GM18499 (cell line): Measurements from ENCODE around the gene CDK13.
"Not testable (repeated sequence)": the region's sequence is repeated elsewhere in the genome, so short reads cannot be mapped to it uniquely, and the experiment has no call there.

ENCODE experiments used
- ATAC-seq: cut with Tn5 transposase; IDR thresholded peaks from one replicate; pipeline ENCODE4 v1.9.1; 2021; ENCODE audit warnings: moderate number of reproducible peaks; ENCODE audit not compliant: insufficient read depth, unreplicated experiment

The CDK13 gene

DNA sequence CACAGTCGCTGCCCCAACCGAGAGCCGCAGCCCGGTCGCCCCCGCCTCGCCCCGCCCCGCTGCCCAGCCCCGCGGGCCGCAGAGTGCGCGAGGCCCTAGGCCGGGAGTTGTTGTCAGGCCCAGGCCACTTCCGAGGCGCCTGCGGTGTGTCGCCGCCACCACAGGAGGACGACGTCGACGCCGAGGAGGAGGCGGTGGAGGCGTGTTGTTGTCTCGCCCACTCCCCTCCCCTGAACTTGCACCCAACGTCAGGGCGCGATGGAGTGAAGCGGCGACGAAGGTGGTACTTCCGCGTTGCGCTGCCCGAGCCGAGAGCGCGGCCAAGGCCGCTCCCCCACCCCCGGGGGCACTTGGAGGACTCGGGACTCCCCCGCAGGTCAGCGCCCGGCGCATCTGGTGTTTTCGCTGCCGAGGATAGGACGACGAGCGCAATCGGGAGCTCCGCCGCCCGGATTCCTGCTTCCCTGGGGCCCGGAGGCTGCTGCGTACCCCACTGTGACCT, at the start of gene CDK13:
Gene CDK13, plus strand, starts transcription at position 286 of the 502 bp plus-strand sequence. CDS start 386 bp downstream, outside the sequence.
- ATAC-seq, result peak; percentile 21

DNA sequence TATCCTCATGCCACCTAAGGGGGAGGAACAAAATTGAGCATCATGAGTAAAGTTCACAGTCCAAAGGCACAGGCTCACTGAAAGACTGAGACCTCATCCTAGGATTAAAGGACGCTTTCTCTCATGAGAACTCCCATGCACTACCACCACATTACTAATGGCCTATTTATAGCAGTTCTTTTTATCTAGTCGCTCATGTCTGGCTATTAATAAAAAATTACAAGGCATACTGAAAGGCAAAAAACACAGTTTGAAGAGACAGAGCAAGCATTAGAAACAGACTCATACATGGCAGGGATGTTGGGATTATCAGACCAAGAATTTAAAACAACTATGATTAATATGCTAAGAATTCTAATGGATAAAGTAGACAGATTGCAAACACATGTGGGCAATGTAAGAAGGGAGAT, 46.0 kb upstream of the CDK13 start:
- no peak for ATAC-seq

DNA sequence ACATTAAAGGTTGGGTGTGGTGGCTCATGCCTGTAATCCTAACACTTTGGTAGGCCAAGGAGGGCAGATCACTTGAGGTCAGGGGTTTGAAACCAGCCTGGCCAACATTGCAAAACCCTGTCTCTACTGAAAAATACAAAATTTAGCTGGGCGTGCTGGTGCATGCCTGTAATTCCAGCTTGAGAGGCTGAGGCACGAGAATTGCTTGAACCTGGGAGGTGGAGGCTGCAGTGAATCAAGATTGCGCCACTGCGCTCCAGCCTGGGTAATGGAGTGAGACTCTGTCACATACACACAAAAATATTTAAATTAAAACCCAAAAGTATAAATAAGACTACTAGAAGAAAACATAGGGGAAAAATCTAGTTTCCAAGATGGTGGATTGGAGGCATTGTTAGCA, 41.9 kb upstream of the CDK13 start:
- ATAC-seq, result no peak

DNA sequence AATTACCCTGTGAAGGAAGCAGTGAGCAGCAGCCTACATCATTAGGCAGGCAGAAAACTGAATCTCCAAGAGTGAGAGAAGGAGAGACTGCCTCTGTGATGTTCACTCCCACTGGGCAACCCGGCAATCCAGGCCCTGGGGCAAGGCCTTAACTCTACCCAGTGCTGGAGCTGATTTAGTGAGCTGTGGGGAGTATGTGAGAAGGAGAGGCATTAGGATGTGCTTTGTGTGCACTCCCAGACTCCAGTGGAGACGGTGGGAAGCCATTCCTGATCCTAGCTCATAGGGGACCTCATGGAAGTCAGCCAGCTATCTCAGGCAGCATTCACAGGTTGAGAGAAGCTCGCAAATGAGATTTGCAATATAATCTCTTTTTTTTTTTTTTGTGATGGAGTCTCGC, 41.1 kb upstream of the CDK13 start:
- ATAC-seq, result no peak

DNA sequence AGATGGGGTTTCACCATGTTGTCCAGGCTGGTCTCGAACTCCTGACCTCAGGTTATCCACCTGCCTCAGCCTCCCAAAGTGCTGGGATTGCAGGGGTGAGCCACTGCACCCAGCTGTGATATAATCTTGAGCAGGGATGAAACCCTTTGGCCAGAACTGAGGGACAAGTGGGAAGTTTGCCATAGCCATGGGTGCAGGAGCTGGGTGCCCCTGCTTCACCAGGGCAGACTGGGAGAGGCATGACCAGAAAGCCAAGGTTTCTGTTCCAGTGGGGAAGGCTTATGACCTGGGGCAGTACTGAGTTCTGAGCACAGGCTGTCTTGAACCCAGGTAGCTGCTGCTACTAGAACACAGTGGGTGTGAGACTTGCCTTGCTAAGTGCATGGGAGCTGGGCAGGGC, 40.5 kb upstream of the CDK13 start:
- no peak for ATAC-seq

DNA sequence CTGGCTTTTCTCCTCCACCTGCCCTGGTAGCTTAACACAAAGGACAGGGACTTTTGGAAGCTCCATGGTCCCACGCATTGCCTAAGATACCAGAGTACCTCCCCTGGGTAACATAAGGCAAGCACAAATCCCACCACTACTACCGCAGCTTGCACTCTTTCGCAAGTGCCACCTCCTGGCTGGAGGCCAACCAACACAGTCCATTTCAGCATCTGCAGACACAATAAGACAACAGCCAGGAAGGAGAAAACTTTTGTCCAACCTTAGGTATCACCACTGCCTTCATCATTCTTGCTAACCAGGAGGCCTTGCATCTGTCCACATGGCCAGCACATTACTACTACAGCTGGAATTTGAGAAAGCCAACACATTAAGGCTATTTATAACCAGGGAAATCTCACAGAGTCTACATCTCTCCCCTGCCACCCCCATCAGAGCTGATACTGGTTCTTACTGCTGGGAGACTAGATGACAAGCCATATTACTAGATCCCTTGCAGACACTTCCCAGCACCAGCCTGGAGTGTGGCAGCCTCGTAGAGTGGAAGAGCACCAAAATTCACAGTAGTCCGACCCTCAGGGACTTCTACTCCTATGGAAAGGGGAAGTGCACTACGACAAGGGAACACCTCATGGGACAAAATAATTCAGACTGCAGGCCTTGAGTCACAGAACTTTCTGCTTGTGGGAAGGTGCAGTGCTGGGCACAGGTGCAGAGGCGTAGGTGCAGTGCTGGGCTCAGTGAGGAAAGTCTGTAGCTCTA, 39.8 kb upstream of the CDK13 start:
- no peak for ATAC-seq

DNA sequence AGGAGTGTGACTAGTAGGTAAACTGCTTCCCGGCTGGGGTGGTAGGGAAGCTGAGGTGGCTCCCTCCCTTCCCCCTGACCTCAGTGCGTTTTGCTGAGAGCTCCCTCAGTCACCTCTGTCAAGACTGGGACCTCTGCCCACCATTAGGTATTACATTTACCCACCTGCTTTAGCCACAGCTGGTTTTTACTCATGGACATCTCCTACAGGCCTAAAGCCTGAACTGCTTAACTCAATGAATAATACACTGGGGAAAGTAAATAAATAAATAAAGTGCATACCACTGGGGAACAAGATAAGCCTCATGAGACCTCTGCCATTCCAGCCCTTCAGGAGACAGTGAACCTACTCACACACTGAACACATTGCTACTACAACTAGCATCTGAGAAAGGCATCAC, 38.9 kb upstream of the CDK13 start:
- no peak for ATAC-seq

DNA sequence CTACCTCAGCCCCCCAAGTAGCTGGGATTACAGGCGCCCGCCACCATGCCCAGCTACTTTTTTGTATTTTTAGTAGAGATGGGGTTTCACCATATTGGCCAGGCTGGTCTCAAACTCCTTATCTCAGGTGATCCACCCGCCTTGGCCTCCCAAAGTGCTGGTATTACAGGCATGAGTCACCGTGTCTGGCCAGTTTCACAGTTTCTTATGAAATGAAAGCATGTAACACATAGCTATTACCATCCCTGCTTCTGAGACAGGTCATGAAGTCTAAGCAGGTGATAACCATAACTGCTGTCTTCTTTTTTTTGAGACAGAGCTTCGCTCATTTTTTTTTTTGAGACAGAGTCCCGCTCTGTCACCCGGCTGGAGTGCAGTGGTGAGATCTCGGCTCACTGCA, 34.2 kb upstream of the CDK13 start:
- not testable (repeated sequence) for ATAC-seq

DNA sequence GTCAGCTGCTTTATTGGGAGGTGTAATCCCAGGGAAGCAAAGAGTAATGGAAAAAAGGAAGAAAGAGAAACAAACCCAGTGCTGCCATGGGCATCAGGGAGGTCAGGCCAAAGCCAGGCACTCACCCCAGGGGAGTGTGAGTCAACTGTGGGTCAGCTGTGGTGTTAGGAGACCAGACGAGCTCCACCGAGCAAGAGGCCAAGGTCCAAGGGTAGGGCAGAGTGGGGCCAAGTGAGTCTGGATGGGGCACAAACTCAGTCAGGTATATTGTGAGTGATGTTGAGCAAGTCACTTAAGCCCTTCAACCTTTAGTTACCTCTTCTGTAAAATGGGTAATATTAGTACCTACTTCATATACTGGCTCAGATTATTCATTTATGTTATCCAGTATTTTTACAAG, 30.4 kb upstream of the CDK13 start:
- ATAC-seq, result no peak

DNA sequence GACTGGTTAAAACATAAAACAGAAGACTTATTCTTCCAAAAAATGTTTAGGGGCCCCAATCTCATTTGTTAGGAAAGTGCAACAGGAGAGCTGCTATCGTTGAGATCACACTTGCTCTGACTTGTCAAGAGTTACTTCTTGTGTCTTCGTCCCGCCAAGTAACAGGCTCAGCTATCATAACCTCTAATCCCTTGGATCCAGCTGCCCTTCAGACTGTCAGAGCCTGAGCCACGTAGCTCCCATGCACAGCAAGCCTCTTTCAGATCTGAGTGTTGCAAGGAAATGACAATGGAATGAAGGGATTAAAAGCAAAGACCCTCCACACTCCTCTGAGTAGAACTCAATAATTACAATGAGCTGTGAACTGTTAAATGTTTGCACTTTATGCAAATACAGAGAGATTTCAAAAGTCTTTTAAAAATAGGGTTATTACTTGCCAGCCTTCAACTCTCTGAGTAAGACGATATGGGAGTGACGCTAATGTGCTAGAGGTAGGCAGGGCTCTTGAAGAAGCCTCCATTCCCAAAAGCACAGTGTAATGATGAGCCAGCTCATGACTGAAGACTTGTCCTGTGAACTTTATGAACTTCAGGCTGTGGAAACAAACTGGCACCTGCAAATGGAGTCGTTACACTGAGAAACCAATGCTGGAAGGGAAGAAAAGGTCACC, 28.4 kb upstream of the CDK13 start:
- no peak for ATAC-seq

DNA sequence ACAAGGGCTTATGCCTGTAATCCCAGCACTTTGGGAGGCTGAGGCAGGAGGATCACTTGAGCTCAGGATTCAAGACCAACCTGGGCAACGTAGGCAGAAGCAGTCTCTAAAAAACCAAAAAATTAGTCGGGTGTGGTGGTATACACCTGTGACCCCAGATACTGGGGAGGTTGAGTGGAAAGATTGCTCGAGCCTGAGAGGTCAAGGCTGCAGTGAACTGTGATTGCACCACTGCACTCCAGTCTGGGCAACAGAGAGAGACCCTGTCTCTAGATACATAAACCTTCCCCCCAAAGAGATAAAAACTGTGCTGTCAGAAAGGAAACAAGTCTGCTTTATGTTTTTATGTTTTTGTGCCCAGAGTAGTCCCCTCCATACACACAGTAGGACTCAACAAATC, 27.5 kb upstream of the CDK13 start:
- no peak for ATAC-seq

DNA sequence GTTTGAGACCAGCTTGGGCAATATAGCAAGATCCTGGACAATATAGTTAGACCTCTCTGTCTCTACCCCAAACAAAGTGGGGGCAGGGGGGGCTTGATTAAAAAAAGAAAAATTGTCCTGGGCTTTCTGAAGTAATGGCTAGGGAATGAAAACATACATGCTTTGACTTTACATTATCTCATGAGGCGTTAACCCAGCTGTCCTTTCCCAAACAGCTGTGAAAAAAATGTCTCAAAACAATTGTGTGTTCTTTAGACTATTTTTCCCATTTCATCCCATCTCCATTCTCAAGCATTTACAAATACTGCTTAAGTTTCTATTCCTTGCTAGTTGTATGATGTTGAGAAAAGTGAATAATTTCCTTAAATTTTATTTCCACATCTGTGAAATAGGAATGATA, 27.0 kb upstream of the CDK13 start:
- ATAC-seq, result no peak

DNA sequence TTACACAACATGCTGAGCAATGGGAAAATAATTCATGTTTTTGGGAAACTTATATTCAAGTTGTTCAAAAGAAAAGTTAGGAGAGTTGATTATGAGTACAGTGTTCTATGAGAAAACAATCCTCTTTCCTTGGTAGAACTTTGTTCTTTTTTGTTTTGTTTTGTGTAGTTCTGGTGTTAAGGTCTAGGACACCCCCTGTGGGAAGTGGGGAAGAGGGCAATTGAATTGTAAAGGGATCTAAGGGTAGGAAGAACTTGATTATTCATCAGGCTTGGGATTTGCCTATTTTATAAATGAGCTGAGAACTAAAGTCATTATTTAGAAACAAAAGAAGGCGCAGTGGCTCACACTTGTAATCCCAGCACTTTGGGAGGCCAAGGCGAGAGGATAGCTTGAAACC, 25.9 kb upstream of the CDK13 start:
- no peak for ATAC-seq

DNA sequence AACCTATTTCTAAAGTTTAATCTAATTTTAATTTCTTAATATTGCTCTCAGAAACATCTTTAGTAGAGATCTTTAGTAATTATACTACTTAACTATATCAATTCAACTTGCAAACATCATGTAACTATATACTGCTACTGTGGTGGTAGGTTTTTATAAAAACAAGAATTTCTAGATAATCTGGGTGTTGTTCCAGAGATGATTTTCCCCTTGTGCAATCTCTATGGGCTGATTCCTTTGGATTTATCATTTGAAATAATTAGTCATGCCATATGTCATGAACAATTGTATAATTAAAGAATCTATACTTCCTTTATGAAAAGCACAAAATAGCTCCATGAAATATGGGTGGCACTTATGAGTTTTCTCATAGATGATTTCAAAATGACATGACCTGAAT, 23.9 kb upstream of the CDK13 start:
- ATAC-seq, result no peak

DNA sequence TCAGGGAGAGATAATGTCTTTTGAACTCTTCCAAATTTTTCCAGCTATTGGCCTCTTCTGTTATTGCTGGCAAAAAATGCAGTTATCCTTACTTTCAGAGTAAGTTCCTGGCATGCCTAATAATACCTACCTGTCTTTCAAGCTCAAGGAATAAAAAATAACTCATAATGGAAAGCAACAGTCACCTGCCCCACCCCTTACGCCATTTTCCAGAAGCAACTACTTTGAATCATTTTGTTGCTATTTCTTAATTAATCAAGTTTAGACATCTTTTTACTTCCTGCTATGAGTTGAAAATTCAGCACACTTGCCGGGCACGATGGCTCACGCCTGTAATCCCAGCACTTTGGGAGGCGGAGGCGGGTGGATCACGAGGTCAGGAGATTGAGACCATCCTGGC, 23.0 kb upstream of the CDK13 start:
- ATAC-seq, result no peak

DNA sequence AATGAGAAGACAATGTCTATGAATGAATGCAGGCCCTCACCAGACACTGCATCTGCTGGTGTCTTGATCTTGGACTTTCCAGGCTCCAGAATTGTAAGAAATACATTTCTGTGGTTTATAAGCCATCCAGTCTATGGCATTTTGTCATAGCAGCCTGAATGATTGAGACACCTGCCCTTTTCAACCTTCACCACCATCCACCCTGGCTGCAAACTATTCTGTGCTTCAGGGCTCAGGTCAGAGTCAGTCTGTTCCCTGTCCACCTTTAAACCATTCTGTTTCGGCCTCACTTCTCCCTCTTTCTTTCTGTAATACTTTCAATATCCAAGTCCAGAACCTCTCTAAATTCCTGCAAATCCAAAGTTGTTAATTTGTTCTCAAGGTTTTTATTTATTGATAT, 15.9 kb upstream of the CDK13 start:
- no peak for ATAC-seq

DNA sequence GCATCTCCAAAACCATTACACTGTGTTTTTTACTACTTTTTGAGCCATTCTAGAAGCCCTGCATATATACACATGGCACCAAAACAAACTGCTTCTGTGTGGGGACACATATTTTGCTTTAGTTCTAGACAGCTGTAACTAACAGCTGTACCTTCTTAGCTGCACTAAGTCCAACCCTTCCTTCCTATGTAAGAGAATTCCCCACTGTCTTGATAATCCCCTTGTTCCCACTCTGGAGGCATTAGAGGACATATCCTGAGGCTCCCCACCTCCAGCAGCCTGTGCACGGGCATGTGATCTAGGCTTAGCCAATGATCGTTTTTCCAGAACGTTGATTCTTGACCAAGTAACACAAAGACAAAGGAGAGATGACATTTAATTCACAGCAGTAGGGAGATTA, 13.3 kb upstream of the CDK13 start:
- no peak for ATAC-seq

DNA sequence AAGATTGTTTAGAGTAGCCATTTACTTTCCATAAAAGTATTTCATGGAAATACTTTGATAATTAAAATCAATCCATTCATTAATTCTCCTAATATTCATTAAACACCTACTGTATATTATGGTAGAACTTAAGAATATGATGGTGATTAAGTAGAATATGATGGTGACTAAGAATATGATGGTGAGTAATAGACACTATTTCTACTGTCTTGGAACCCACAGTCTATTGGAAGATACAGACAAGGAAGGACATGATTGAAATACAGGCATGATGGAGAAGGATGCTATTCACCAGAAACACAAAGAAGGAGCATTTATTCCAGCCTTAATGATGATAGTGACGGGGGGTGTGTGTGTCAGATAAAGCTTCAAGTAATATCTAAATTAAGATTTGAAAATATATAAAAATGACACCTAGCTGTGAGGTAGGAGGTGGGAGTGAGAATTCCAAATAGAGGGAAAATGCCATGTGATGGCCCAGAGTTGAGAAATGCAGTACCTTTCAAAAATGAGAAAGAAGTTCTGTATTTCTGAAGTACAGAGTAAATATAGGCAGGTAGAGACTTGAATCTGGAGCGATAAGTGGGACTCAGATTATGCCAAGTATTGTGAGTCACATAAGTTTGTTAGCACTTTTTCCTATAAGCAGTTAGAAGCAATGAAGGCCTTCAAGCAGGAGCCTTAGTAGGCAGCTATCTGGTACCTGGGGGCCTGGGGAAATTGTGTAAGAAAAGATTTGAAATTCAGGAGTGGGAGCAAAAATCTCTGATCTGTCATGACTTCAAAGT, 12.5 kb upstream of the CDK13 start:
- no peak for ATAC-seq

DNA sequence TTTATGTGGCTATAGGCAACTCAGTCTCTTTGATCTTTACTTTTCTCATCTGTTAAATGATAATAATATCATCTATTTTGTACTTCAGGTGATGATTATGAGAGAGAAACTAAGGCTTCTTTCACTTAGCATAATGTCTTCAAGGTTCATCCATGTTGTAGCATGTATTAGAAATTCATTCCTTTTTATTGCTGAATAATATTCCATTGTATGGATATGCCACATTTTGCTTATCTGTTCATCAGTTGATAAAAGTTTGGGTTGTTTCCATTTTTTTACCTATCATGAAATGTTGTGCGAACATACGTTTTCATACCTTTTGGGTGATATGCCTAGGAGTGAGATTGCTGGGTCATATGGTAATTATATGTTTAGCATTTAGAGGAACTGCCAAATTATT, 7.2 kb upstream of the CDK13 start:
- no peak for ATAC-seq

DNA sequence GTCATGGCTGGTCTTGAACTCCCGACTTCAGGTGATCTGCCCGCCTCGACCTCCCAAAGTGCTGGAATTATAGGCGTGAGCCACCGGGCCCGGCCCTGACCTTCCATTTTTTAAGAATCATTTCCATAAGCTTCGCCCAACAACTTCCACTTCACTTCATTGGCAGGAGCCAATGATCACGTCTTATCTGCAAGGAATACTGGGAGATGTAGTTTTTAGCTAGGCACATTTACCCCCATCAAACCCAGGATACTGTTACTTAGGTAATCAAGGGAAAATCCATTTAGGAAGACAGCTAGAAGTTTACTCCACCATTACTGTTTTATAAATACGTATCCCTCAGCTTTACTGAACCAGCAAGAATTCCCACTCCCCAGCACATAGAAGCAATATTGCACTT, 3.4 kb upstream of the CDK13 start:
- no peak for ATAC-seq

DNA sequence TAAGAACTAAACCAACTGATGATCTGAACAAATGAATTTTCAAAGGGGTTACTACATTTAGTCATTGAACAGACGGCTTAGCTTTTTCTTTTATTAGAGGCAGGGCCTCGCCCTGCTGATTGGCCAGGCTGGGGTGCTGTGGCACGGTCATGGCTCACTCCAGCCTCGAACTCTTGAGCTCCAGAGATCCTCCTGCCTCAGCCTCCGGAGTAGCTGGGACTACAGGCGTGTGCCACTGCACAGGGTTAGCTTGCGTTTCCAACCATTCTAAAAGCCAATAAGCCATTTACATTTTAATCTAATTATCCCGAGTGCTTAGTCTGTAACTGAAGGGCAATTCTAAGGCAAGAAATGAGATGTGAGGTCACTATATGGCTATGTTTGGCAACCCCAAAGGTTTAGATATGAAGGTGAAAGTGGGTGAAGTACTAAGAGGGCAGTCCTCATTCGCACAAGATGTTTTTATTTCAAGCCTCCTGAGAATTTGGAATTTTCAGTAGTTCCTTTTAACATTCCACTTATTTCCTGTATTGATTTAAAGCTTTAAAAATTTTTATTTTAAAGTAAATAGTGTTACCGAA, 1.6 kb upstream of the CDK13 start:
- ATAC-seq, result no peak
